OCI-LY3 (cell line): ENCODE measurements around the gene CEP350.

ENCODE experiments used
- H2AFZ ChIP-seq: fragments of 200-600, 300-600 bp; shearing (Covaris generic); 2 replicates; pipeline ENCODE4 v1.6.0; 2014; ENCODE audit warnings: antibody characterized with exemption, low read depth, low read length
- H3K27ac ChIP-seq: fragments of 200-600, 300-600 bp; sonication (generic); 2 replicates; pipeline ENCODE4 v1.5.1; 2014; ENCODE audit warnings: mild to moderate bottlenecking, low read length, moderate library complexity, mixed read lengths
- H3K27me3 ChIP-seq: fragments of 200-600, 300-600 bp; sonication (generic); 2 replicates; pipeline ENCODE4 v1.6.1; 2014; ENCODE audit warnings: low read depth, low read length, mixed read lengths
- H3K36me3 ChIP-seq: fragments of 200-600, 300-600 bp; sonication (generic); replicated peaks from 2 replicates; pipeline ENCODE3; 2014; ENCODE audit warnings: low read depth, low read length, mixed read lengths
- H3K4me1 ChIP-seq: fragments of 300-600, 200-600 bp; sonication (generic); 2 replicates; pipeline ENCODE4 v1.6.1; 2014; ENCODE audit warnings: low read length, mixed read lengths
- H3K4me2 ChIP-seq: fragments of 200-600, 300-600 bp; sonication (generic); 2 replicates; pipeline ENCODE4 v1.6.1; 2014; ENCODE audit warnings: low read length, mixed read lengths
- H3K4me3 ChIP-seq: fragments of 300-600, 200-600 bp; sonication (generic); 2 replicates; pipeline ENCODE4 v1.5.1; 2014; ENCODE audit warnings: antibody characterized with exemption, mild to moderate bottlenecking, low read length, moderate library complexity
- H3K79me2 ChIP-seq: fragments of 300-600, 200-600 bp; shearing (Covaris generic); 2 replicates; pipeline ENCODE4 v1.6.1; 2014; ENCODE audit warnings: mild to moderate bottlenecking, low read length, mixed read lengths
- H3K9ac ChIP-seq: fragments of 300-600, 200-600 bp; shearing (Covaris generic); 2 replicates; pipeline ENCODE4 v1.6.0; 2014; ENCODE audit warnings: mild to moderate bottlenecking, low read length, moderate library complexity
- H3K9me3 ChIP-seq: fragments of 200-600, 300-600 bp; shearing (Covaris generic); 2 replicates; pipeline ENCODE4 v1.6.1; 2014; ENCODE audit warnings: low read length, mixed read lengths; ENCODE audit not compliant: insufficient read depth
- H4K20me1 ChIP-seq: fragments of 200-600, 300-600 bp; sonication (generic); 2 replicates; pipeline ENCODE4 v1.6.1; 2016; ENCODE audit warnings: low read length, mixed read lengths; ENCODE audit not compliant: insufficient read depth
- CTCF ChIP-seq: fragments of 200-600, 300-600 bp; sonication (generic); IDR thresholded peaks from 2 replicates; pipeline ENCODE4 v1.5.1; 2014; ENCODE audit warnings: antibody characterized with exemption, low read length, low read depth
- EZH2phosphoT487 ChIP-seq: fragments of 200-600 bp; shearing (Covaris generic); IDR thresholded peaks from 2 replicates; pipeline ENCODE4 v1.6.1; 2018; ENCODE audit warnings: antibody characterized with exemption, mixed run types, low read depth

CEP350 gene

GRCh38 chr1:179995576-179995975 is 41.0 kb downstream of the CEP350 start:
- H4K20me1 ChIP-seq: no peaks in the 10 kb centered on the region; the same call in 1 of the 2 replicates
- peaks cover 28% of the 10 kb centered on the region for H3K36me3 ChIP-seq
- peak overlapping the region; percentile 15; the same call in 1 of the 2 replicates for H3K27ac ChIP-seq
- H3K4me2 ChIP-seq: peak overlapping the region; percentile 89
- H3K9ac ChIP-seq: no peak overlapping the region
- H2AFZ ChIP-seq: no peak overlapping the region
- H3K4me3 ChIP-seq: peak overlapping the region; percentile 21
- no peak for TF ChIP-seq EZH2phosphoT487
- no peak for TF ChIP-seq CTCF
- H3K79me2 ChIP-seq: peaks cover 13% of the 10 kb centered on the region
- H3K27me3 ChIP-seq: no peaks in the 10 kb centered on the region
- H3K9me3 ChIP-seq: no peaks in the 10 kb centered on the region
- peaks cover 40% of the 10 kb centered on the region for H3K4me1 ChIP-seq

GRCh38 chr1:179996099-179996498 is 41.5 kb downstream of the CEP350 start:
- Histone ChIP-seq H4K20me1 (no peaks in the 10 kb centered on the region; the same call in 1 of the 2 replicates), H3K36me3 (peaks cover 24% of the 10 kb centered on the region), H3K9ac (peak overlapping the region; percentile 30), H3K9me3 (no peaks in the 10 kb centered on the region), H3K27me3 (no peaks in the 10 kb centered on the region), H2AFZ (no peak overlapping the region), H3K4me1 (peaks cover 41% of the 10 kb centered on the region), H3K79me2 (peaks cover 14% of the 10 kb centered on the region), H3K27ac (peak overlapping the region; percentile 79), H3K4me3 (peak overlapping the region; percentile 65), H3K4me2 (peak overlapping the region; percentile 89)
- TF ChIP-seq CTCF (no peak), EZH2phosphoT487 (no peak)

GRCh38 chr1:180000575-180000974 is 46.0 kb downstream of the CEP350 start:
- Histone ChIP-seq H3K79me2 (peaks cover 34% of the 10 kb centered on the region), H3K9ac (no peak overlapping the region), H3K4me3 (no peak overlapping the region), H2AFZ (no peak overlapping the region), H3K4me2 (peak overlapping the region; percentile 27), H3K9me3 (no peaks in the 10 kb centered on the region), H3K36me3 (peaks cover 22% of the 10 kb centered on the region), H3K27me3 (no peaks in the 10 kb centered on the region), H3K27ac (peak overlapping the region; percentile 26), H3K4me1 (peaks cover 73% of the 10 kb centered on the region), H4K20me1 (no peaks in the 10 kb centered on the region; the same call in 1 of the 2 replicates)
- TF ChIP-seq CTCF (no peak), EZH2phosphoT487 (no peak)

DNA sequence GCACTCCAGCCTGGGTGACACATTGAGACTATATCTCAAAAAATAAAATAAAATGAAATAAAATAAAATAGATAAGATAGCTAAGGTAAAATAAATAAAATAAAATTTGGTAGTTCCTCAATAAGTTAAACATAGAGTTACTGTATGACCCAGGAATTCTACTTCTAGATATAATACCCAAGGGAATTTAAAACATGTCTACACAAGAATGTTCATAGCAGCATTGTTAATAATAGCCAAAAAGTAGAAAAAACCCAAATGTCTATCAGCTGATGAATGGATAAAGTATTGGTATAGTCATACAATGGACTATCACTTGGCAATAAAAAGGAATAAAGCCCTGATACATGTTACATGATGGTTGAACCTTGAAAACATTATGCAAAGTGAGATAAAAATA is 47.8 kb downstream of the CEP350 start:
- Histone ChIP-seq H3K4me3 (peak overlapping the region; percentile 32), H2AFZ (no peak overlapping the region), H3K79me2 (peaks cover 28% of the 10 kb centered on the region), H3K27ac (peak overlapping the region; percentile 80), H3K36me3 (peaks cover 24% of the 10 kb centered on the region), H3K27me3 (no peaks in the 10 kb centered on the region), H3K4me2 (peak overlapping the region; percentile 68), H3K9ac (peak overlapping the region; percentile 36; the same call in 1 of the 2 replicates), H3K9me3 (no peaks in the 10 kb centered on the region), H3K4me1 (peaks cover 56% of the 10 kb centered on the region), H4K20me1 (no peaks in the 10 kb centered on the region)
- no peak for TF ChIP-seq CTCF
